GM18951 (cell line): Measurements from ENCODE around the gene MCEE.
"Not testable (repeated sequence)": the region's sequence is repeated elsewhere in the genome, so short reads cannot be mapped to it uniquely, and the experiment has no call there.

Experiments used
- POLR2A ChIP-seq: IDR thresholded peaks from 4 replicates; pipeline ENCODE4 v1.6.1; 2011; ENCODE audit warnings: mild to moderate bottlenecking; ENCODE audit not compliant: insufficient read length, insufficient read depth; ENCODE audit errors: extremely low read depth
- in situ Hi-C: fragments of 300-500 bp; cut with MboI; formaldehyde crosslinking; loops from one replicate; pipeline ENCODE4 v1.12.0; 2022; ENCODE audit warnings: low sequenced_read_pairs, mixed read lengths, inconsistent platforms; ENCODE audit not compliant: unreplicated experiment

MCEE gene

GRCh38 chr2:71143782-71144181 is 13.8 kb upstream of the MCEE start:
- in situ Hi-C loops = no loop called here
- TF ChIP-seq POLR2A = no peak

- TF ChIP-seq POLR2A = no peak
- in situ Hi-C loops = no loop called here
These were observed 6.1 kb upstream of the MCEE start for GRCh38 chr2:71136174-71136573.

GRCh38 chr2:71133603-71134002 is 3.6 kb upstream of the MCEE start:
- in situ Hi-C loops = no loop called here
- no peak for TF ChIP-seq POLR2A

GRCh38 chr2:71131387-71132166 is 1.5 kb upstream of the MCEE start:
- in situ Hi-C loops = not testable (repeated sequence)

- in situ Hi-C loops = no loop called here
- no peak for TF ChIP-seq POLR2A
These were observed 846 bp upstream of the MCEE start for GRCh38 chr2:71130905-71131244.

GRCh38 chr2:71129902-71130151 is 202 bp downstream of the MCEE start:
- in situ Hi-C loops = no loop called here
- TF ChIP-seq POLR2A = peak; percentile 62

- in situ Hi-C loops = no loop called here
- TF ChIP-seq POLR2A = no peak
These were observed 721 bp downstream of the MCEE start for GRCh38 chr2:71129114-71129901.

GRCh38 chr2:71126957-71127356 is 3.1 kb downstream of the MCEE start:
- TF ChIP-seq POLR2A = no peak
- in situ Hi-C loops = no loop called here

- TF ChIP-seq POLR2A = no peak
- in situ Hi-C loops = no loop called here
These were observed 4.3 kb downstream of the MCEE start for GRCh38 chr2:71125506-71126294.

- in situ Hi-C loops = no loop called here
These were observed 7.4 kb downstream of the MCEE start for GRCh38 chr2:71122387-71123298.

GRCh38 chr2:71121479-71121878 is 8.6 kb downstream of the MCEE start:
- TF ChIP-seq POLR2A = no peak
- in situ Hi-C loops = no loop called here

More at GRCh38 chr2:71122387-71123298, 7.4 kb downstream of the MCEE start:
- TF ChIP-seq POLR2A = no peak

- no peak for TF ChIP-seq POLR2A
- in situ Hi-C loops = no loop called here
These were observed 9.8 kb downstream of the MCEE start for GRCh38 chr2:71120195-71120594.

GRCh38 chr2:71117063-71117462 is 13.0 kb downstream of the MCEE start:
- in situ Hi-C loops = no loop called here
- TF ChIP-seq POLR2A = no peak

- TF ChIP-seq POLR2A = no peak
- in situ Hi-C loops = no loop called here
These were observed 16.2 kb downstream of the MCEE start for GRCh38 chr2:71113843-71114242.
